ENCODE measurements around the gene ST6GALNAC5.

GRCh38 chr1:76832521-76832920 is 34.8 kb upstream of the ST6GALNAC5 start:
- TF ChIP-seq CTCF (IDR thresholded peaks at IDR 0.05) (no peak), POLR2A (IDR thresholded peaks at IDR 0.05) (no peak)

Data from Peyer's patch (tissue), 4 donors.